K562 (cell line): Measurements from ENCODE around the gene ZNF260.

Experiments used
- CHD2 ChIP-seq: IDR thresholded peaks from 2 replicates; pipeline ENCODE4 v1.6.1; 2011; ENCODE audit warnings: low read depth, low read length
- CTCF ChIP-seq, 3 experiments: IDR thresholded peaks in 2 of 3; conservative IDR thresholded peaks in 1 of 3; 2 replicates each; pipeline ENCODE4 v1.5.1; 2011 to 2012; ENCODE audit warnings: low read length in 3 of 3, mild to moderate bottlenecking in 3 of 3, control low read depth in 2 of 3, improper control_type of control experiment in 1 of 3, inconsistent platforms in 1 of 3, low read depth in 1 of 3, mixed read lengths in 1 of 3, moderate library complexity in 1 of 3; ENCODE audit not compliant: insufficient read depth in 2 of 3
- NBN ChIP-seq: fragments of 450-650 bp; IDR thresholded peaks from 2 replicates; pipeline ENCODE4 v1.6.1; 2016; ENCODE audit warnings: low read depth, mild to moderate bottlenecking
- POLR2AphosphoS2 ChIP-seq: IDR thresholded peaks from 2 replicates; pipeline ENCODE4 v1.6.1; 2012; ENCODE audit warnings: low read length, improper control_type of control experiment
- POLR2AphosphoS5 ChIP-seq: IDR thresholded peaks from 2 replicates; pipeline ENCODE4 v1.6.1; 2011; ENCODE audit warnings: mild to moderate bottlenecking, low read depth, low read length, moderate library complexity; ENCODE audit not compliant: control insufficient read depth, insufficient read depth
- RBFOX2 ChIP-seq: fragments of 200-400 bp; formaldehyde crosslinking; IDR thresholded peaks from 2 replicates; pipeline ENCODE4 v1.6.1; 2017; ENCODE audit warnings: low read depth, mild to moderate bottlenecking, low read length, moderate library complexity
- RFX5 ChIP-seq: IDR thresholded peaks from 2 replicates; pipeline ENCODE4 v1.6.1; 2011; ENCODE audit warnings: low read depth, mild to moderate bottlenecking, improper control_type of control experiment, low read length
- SFPQ ChIP-seq: fragments of 200-400 bp; formaldehyde crosslinking; IDR thresholded peaks from 2 replicates; pipeline ENCODE4 v1.6.1; 2017; ENCODE audit warnings: mild to moderate bottlenecking, low read depth, low read length, moderate library complexity
- SMARCB1 ChIP-seq: IDR thresholded peaks from 2 replicates; pipeline ENCODE4 v1.6.1; 2011; ENCODE audit warnings: improper control_type of control experiment, low read depth; ENCODE audit not compliant: insufficient read length
- TSHZ1 ChIP-seq: fragments of 250-450 bp; sonication (Bioruptor Pico); IDR thresholded peaks from 2 replicates; pipeline ENCODE4 v1.4.0; 2020; ENCODE audit warnings: mild to moderate bottlenecking, moderate library complexity
- YBX1 ChIP-seq: fragments of 450-650 bp; IDR thresholded peaks from 2 replicates; pipeline ENCODE4 v1.7.1; 2016; ENCODE audit warnings: mild to moderate bottlenecking
- ZNF354B ChIP-seq: fragments of 250-450 bp; sonication (Bioruptor Pico); IDR thresholded peaks from 2 replicates; pipeline ENCODE4 v1.4.0; 2020

- TF ChIP-seq POLR2AphosphoS2: no peak
- no peak for TF ChIP-seq YBX1
- TF ChIP-seq CHD2: no peak
- TF ChIP-seq TSHZ1 (CRISPR knock-in tag): no peak
- TF ChIP-seq ZNF354B (CRISPR knock-in tag): no peak
- TF ChIP-seq NBN: no peak
- no peak for TF ChIP-seq RBFOX2
- no peak for TF ChIP-seq RFX5
- no peak for TF ChIP-seq CTCF (IDR thresholded peaks at IDR 0.05 in 2 of 3, conservative IDR thresholded peaks at IDR 0.05 in 1 of 3; ENCODE audit: insufficient read depth in 2 of 3, low read depth in 1 of 3, low read length in 3 of 3)
- TF ChIP-seq SFPQ: no peak
- TF ChIP-seq SMARCB1: no peak
- TF ChIP-seq POLR2AphosphoS5: no peak
These were observed 44.4 kb downstream of the ZNF260 start for GRCh38 chr19:36483653-36484052.
